Measurements from ENCODE around the gene CFAP251.
A peak's percentile ranks its signal among the peaks of the same experiment; 100 is the strongest.

DNA sequence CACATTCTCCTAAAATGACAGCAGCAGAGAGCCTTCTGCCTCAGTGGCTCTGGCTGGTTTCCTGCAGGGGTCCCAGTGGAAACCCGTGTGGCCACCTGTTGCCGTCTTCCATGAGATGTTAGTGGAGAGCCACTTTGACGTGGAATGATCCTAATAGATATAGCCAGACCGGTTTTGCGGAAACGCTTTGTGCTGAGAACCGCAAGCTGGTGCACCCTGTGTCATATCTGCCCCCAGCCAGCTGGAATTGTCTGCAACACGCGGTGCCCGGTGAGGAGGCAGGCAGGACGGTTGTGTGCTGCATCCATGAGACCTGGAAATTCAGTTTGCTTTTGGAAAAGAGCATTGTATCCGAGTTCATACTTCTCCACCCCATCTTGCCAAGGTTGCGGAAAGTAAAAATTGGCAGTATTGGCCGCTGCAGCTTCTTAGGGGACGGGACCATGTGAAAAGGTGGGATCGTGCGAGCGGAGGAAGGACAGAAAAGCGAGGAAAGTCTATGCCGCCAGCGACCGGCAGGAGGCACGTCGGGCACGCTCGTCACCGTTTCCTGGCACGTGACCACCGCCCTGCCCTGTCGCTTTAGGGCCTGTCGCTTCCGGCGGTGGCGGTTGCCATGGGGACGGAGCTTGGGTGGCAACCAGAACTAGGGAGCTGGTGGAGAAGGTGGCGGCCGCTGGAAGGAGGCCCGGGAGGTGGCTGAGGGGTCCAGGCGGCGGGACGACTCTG lies at the start of gene CFAP251:
- TF ChIP-seq POLR2A (IDR thresholded peaks at IDR 0.05; ENCODE audit: low read depth, low read length) (peak; percentile 67), RELA (IDR thresholded peaks at IDR 0.05; ENCODE audit: borderline replicate concordance, partially characterized antibody) (peak; percentile 82), JUNB (IDR thresholded peaks at IDR 0.05) (no peak), CTCF (IDR thresholded peaks at IDR 0.05 in 2 of 3, conservative IDR thresholded peaks at IDR 0.05 in 1 of 3; ENCODE audit: control insufficient read depth in 2 of 3, extremely low read depth in 1 of 3, insufficient read depth in 1 of 3, low read depth in 3 of 3, low read length in 3 of 3) (peak; percentile 60 to 79 (median 73)), EZH2 (IDR thresholded peaks at IDR 0.05; ENCODE audit: borderline replicate concordance, control insufficient read depth, low read depth, low read length) (no peak), USF1 (IDR thresholded peaks at IDR 0.05; ENCODE audit: borderline replicate concordance, extremely low read length, insufficient read depth, low read depth, low read length) (peak; percentile 98), SRF (IDR thresholded peaks at IDR 0.05; ENCODE audit: low read depth in 2 of 2, low read length in 2 of 2) (peak; percentile 97 to 99), NFIC (IDR thresholded peaks at IDR 0.05; ENCODE audit: low read depth, low read length) (no peak), ESRRA (IDR thresholded peaks at IDR 0.05; ENCODE audit: low read length) (no peak), TARDBP (IDR thresholded peaks at IDR 0.05; ENCODE audit: borderline replicate concordance) (no peak), RAD21 (IDR thresholded peaks at IDR 0.05; ENCODE audit: insufficient read depth, low read depth, low read length) (peak; percentile 48), RFX5 (IDR thresholded peaks at IDR 0.05; ENCODE audit: low read depth, low read length) (peak; percentile 97)
- TF ChIP-seq, protein P1, sequence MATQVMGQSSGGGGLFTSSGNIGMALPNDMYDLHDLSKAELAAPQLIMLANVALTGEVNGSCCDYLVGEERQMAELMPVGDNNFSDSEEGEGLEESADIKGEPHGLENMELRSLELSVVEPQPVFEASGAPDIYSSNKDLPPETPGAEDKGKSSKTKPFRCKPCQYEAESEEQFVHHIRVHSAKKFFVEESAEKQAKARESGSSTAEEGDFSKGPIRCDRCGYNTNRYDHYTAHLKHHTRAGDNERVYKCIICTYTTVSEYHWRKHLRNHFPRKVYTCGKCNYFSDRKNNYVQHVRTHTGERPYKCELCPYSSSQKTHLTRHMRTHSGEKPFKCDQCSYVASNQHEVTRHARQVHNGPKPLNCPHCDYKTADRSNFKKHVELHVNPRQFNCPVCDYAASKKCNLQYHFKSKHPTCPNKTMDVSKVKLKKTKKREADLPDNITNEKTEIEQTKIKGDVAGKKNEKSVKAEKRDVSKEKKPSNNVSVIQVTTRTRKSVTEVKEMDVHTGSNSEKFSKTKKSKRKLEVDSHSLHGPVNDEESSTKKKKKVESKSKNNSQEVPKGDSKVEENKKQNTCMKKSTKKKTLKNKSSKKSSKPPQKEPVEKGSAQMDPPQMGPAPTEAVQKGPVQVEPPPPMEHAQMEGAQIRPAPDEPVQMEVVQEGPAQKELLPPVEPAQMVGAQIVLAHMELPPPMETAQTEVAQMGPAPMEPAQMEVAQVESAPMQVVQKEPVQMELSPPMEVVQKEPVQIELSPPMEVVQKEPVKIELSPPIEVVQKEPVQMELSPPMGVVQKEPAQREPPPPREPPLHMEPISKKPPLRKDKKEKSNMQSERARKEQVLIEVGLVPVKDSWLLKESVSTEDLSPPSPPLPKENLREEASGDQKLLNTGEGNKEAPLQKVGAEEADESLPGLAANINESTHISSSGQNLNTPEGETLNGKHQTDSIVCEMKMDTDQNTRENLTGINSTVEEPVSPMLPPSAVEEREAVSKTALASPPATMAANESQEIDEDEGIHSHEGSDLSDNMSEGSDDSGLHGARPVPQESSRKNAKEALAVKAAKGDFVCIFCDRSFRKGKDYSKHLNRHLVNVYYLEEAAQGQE (IDR thresholded peaks at IDR 0.05; ENCODE audit: low read depth, low read length): no peak

All from GM12878 (cell line).